NCI-H510A (cell line): ENCODE results near the gene INTS6L.

Source experiments
- DNase-seq: peaks from one replicate; lab custom pipeline; 2025; lab: John Stamatoyannopoulos, UW

The INTS6L gene

GRCh38 chrX:135520553-135521404 lies at the start of gene INTS6L:
Gene INTS6L (plus strand): TSS chrX:135520660. CDS start chrX:135520993, 333 bp downstream.
- DNase-seq, result peak; percentile 77

- DNase-seq, result no peak
These were observed 44.1 kb upstream of the INTS6L start for GRCh38 chrX:135476378-135476777.

GRCh38 chrX:135477576-135477975 lies 42.9 kb upstream of the INTS6L start:
- peak; percentile 0 for DNase-seq

GRCh38 chrX:135480076-135480475 lies 40.4 kb upstream of the INTS6L start:
- no peak for DNase-seq

- no peak for DNase-seq
These were observed 38.7 kb upstream of the INTS6L start for GRCh38 chrX:135481696-135482179.

GRCh38 chrX:135484641-135485289 lies 35.7 kb upstream of the INTS6L start:
- DNase-seq, result no peak

GRCh38 chrX:135489542-135489941 lies 30.9 kb upstream of the INTS6L start:
- no peak for DNase-seq

- no peak for DNase-seq
These were observed 29.4 kb upstream of the INTS6L start for GRCh38 chrX:135490979-135491514.

GRCh38 chrX:135494453-135494852 lies 26.0 kb upstream of the INTS6L start:
- DNase-seq, result no peak

- DNase-seq, result no peak
These were observed 22.7 kb upstream of the INTS6L start for GRCh38 chrX:135497736-135498135.

GRCh38 chrX:135498236-135498635 lies 22.2 kb upstream of the INTS6L start:
- DNase-seq, result no peak

- no peak for DNase-seq
These were observed 15.1 kb upstream of the INTS6L start for GRCh38 chrX:135505351-135505750.

- no peak for DNase-seq
These were observed 10.6 kb upstream of the INTS6L start for GRCh38 chrX:135509885-135510284.

- no peak for DNase-seq
These were observed 7.8 kb upstream of the INTS6L start for GRCh38 chrX:135512508-135513129.

- DNase-seq, result no peak
These were observed 7.3 kb upstream of the INTS6L start for GRCh38 chrX:135513130-135513515.

GRCh38 chrX:135516376-135516775 lies 4.1 kb upstream of the INTS6L start:
- DNase-seq, result no peak

- no peak for DNase-seq
These were observed 2.3 kb upstream of the INTS6L start for GRCh38 chrX:135518161-135518560.

GRCh38 chrX:135520022-135520552 lies 373 bp upstream of the INTS6L start:
- DNase-seq, result no peak

- peak; percentile 79 for DNase-seq
These were observed 1.1 kb downstream of the INTS6L start for GRCh38 chrX:135521405-135522131.

- DNase-seq, result no peak
These were observed 1.7 kb downstream of the INTS6L start for GRCh38 chrX:135522132-135522530.

- no peak for DNase-seq
These were observed 2.6 kb downstream of the INTS6L start for GRCh38 chrX:135522878-135523693.
